Stimulated activated CD8-positive, alpha-beta memory T cell treated with anti-CD3 and anti-CD28 coated beads, Interleukin-7, amount 100 ng/mL, for 1 hour (primary cell): ENCODE data around the gene PCDHGA2.
"Not testable (repeated sequence)": the region's sequence is repeated elsewhere in the genome, so short reads cannot be mapped to it uniquely, and the experiment has no call there.

Experiments used
- DNase-seq, 2 donors: peaks; one replicate each; pipeline ENCODE4 v3.0.0-alpha.2; 2020; ENCODE audit warnings: low read depth in 2 of 2

Gene PCDHGA2

GRCh38 chr5:141346017-141346416 lies 7.5 kb downstream of the PCDHGA2 start:
- DNase-seq: not testable (repeated sequence)

DNA sequence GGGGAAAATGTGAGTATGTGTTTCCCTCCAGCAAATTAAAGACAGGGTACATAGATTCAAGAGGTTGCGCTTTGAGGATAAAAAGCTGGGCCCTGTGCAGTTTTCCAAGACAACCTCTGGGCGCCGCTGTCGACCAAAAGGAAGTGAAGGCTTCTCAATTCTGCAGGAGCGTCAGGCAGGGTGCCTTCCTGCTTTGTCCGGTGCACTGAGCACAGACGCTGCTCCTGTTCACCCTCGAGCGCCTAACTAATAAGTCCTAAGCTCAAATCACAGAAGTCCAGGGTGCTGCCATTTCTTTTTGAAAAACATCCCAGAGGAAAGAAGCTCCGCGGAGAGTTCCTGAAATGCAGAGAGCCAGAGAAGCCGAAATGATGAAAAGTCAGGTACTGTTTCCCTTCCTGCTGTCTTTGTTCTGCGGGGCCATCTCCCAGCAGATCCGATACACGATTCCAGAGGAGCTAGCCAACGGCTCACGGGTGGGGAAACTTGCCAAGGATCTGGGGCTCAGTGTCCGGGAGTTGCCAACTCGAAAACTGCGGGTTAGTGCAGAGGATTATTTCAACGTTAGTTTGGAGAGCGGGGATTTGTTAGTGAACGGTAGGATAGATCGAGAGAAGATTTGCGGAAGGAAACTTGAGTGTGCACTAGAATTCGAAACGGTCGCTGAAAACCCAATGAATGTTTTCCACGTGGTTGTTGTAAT lies 11.5 kb downstream of the PCDHGA2 start, which contains the start of gene PCDHGB1:
PCDHGB1 (plus strand) TSS at position 183 of the 703 bp plus-strand sequence; CDS start at position 345, 162 bp downstream.
- no peak for DNase-seq

DNA sequence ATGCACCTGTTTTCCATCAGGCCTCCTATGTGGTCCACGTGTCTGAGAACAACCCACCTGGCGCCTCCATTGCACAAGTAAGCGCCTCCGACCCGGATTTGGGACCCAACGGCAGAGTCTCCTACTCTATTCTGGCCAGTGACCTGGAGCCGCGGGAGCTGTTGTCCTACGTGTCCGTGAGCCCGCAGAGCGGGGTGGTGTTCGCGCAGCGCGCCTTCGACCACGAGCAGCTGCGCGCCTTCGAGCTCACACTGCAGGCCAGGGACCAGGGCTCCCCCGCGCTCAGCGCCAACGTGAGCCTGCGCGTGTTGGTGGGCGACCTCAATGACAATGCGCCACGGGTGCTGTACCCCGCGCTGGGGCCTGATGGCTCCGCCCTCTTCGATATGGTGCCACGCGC lies 13.0 kb downstream of the PCDHGA2 start:
- no peak for DNase-seq

DNA sequence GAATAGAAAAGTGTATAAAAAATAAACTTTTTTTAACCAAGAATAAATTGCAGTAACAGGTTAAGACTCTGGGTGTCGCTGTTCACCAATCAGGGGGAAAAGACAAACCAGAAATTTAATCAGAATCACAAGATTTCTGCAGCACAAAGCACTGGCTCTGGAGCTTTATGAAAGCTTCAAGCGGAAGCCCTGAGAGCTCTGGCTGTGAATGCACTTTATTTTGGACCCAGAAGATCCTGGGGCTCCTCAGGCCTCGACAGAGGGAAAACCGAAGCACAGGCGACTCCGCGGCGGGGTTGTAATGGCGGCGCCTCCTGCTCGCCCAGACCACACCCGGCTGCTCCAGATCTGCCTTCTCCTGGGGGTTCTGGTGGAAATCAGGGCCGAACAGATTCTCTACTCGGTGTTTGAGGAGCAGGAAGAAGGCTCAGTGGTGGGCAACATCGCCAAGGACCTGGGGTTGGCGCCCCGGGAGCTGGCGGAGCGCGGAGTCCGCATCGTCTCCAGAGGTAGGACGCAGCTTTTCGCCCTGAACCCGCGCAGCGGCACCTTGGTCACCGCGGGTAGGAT lies 16.4 kb downstream of the PCDHGA2 start, which contains the start of gene PCDHGA4:
PCDHGA4 (plus strand) TSS at position 122 of the 570 bp plus-strand sequence; CDS start at position 209, 87 bp downstream.
- DNase-seq: no peak

GRCh38 chr5:141355641-141356040 lies 17.1 kb downstream of the PCDHGA2 start:
- no peak for DNase-seq

- no peak for DNase-seq
These were observed 17.6 kb downstream of the PCDHGA2 start for GRCh38 chr5:141356133-141356532.

DNA sequence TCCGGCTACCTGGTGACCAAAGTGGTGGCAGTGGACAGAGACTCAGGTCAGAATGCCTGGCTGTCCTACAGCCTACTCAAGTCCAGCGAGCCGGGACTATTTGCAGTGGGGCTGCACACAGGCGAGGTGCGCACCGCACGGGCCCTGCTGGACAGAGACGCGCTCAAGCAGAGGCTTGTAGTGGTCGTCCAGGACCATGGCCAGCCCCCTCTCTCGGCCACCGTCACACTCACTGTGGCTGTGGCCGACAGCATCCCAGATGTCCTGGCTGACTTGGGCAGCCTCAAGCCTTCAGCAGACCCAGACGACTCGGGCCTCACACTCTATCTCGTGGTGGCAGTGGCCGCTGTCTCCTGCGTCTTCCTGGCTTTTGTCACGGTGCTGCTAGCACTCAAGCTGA lies 18.4 kb downstream of the PCDHGA2 start:
- DNase-seq: no peak

DNA sequence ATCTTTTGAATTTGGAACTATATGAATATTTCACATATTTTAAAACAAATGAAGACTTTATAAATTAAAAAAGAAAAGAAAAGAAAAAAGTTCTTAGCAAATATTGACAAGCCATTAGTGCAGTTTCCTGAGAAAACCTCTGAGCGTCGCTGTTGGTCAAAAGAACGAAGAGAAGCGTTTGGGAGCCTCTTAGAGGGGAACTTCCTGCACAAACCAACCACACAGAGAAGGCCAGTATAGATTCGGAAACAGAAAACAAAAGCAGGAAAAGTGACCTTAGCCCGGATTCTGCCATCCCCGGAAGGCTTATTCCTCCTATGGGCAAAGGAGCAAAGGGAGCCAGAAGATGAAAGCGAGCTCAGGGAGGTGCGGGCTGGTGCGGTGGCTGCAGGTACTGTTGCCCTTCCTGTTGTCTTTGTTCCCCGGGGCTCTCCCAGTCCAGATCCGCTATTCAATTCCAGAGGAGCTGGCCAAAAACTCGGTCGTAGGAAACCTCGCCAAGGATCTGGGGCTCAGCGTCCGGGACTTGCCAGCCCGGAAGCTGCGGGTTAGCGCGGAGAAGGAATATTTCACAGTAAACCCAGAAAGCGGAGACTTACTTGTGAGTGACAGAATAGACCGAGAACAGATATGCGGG lies 21.3 kb downstream of the PCDHGA2 start, which contains the start of gene PCDHGB2:
PCDHGB2 (plus strand) TSS at position 205 of the 637 bp plus-strand sequence; CDS start at position 347, 142 bp downstream.
- DNase-seq: no peak

DNA sequence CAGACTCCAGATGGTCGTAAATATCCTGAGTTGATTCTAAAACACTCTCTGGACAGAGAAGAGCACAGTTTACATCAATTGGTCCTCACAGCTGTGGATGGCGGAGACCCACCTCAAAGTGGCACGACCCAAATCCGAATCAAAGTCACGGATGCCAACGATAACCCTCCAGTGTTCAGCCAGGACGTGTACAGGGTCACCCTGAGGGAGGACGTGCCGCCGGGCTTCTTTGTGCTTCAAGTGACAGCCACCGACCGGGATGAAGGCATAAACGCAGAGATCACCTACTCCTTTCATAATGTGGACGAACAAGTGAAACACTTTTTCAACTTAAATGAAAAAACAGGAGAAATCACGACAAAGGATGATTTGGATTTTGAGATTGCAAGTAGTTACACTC lies 22.1 kb downstream of the PCDHGA2 start:
- DNase-seq: no peak

- no peak for DNase-seq
These were observed 24.2 kb downstream of the PCDHGA2 start for GRCh38 chr5:141362719-141363118.

- no peak for DNase-seq
These were observed 25.5 kb downstream of the PCDHGA2 start, which contains the start of gene PCDHGA5 for GRCh38 chr5:141363952-141364660. Gene PCDHGA5, plus strand, starts transcription at chr5:141364162. Its CDS starts 169 bp downstream, at chr5:141364331.

- no peak for DNase-seq
These were observed 27.7 kb downstream of the PCDHGA2 start for GRCh38 chr5:141366016-141366896.

GRCh38 chr5:141369994-141370848 lies 31.7 kb downstream of the PCDHGA2 start, which contains the start of gene PCDHGB3:
Gene PCDHGB3, plus strand, starts transcription at chr5:141370242. Its CDS starts 153 bp downstream, at chr5:141370395.
- no peak for DNase-seq

DNA sequence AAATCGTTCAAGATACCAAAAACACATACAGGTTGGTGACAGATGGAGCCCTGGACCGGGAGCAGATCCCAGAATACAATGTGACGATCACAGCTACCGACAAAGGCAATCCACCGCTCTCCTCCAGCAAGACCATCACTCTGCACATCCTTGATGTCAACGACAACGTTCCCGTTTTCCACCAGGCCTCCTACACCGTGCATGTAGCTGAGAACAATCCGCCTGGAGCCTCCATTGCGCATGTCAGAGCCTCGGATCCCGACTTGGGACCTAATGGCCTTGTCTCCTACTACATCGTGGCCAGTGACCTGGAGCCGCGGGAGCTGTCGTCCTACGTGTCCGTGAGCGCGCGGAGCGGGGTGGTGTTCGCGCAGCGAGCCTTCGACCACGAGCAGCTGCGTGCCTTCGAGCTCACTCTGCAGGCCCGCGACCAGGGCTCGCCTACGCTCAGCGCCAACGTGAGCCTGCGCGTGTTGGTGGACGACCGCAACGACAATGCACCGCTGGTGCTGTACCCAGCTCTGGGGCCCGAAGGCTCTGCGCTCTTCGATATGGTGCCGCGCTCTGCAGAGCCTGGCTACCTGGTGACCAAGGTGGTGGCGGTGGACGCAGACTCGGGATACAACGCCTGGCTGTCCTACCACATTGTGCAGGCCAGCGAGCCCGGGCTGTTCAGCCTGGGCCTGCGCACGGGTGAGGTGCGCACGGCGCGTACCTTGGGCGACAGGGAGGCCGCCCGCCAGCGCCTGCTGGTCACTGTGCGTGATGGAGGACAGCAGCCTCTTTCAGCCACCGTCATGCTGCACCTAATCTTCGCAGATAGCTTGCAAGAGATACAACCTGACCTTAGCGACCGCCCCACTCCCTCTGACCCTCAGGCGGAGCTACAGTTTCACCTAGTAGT lies 33.3 kb downstream of the PCDHGA2 start:
- no peak for DNase-seq

GRCh38 chr5:141373673-141374317 lies 35.2 kb downstream of the PCDHGA2 start, which contains the start of gene PCDHGA6:
Gene PCDHGA6, plus strand, starts transcription at chr5:141373891. Its CDS starts 193 bp downstream, at chr5:141374084.
- DNase-seq: no peak

DNA sequence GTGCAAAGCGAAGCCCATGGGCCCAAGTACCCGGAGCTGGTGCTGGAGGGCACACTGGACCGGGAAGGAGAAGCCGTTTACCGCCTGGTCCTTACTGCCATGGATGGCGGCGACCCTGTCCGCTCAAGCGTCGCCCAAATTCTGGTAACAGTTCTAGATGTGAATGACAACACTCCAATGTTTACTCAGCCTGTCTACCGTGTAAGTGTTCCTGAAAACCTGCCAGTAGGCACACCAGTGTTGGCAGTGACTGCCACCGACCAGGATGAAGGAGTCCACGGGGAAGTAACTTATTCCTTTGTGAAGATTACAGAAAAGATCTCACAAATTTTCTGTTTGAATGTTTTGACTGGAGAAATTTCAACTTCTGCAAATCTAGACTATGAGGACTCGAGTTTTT lies 36.1 kb downstream of the PCDHGA2 start:
- DNase-seq: no peak

DNA sequence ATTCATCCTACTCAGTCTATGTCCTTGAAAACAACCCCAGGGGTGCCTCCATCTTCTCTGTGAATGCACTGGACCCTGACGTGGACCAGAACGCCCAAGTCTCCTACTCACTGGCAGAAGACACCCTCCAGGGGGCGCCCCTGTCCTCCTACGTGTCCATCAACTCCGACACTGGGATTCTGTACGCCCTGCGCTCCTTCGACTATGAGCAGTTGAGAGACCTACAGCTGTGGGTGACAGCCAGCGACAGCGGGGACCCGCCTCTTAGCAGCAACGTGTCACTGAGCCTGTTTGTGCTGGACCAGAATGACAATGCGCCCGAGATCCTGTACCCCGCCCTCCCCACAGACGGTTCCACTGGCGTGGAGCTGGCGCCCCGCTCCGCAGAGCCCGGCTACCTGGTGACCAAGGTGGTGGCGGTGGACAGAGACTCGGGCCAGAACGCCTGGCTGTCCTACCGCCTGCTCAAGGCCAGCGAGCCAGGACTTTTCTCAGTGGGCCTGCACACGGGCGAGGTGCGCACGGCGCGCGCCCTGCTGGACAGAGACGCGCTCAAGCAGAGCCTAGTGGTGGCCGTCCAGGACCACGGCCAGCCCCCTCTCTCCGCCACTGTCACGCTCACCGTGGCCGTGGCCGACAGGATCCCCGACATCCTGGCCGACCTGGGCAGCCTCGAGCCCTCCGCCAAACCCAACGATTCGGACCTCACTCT lies 37.0 kb downstream of the PCDHGA2 start:
- DNase-seq: not testable (repeated sequence)
